Activated T-helper 2 cell treated with anti-CD3 and anti-CD28 coated beads, Interferon-gamma antibody, Interleukin-2, Interleukin-4, amounts not matched to agents 10 μg/mL and 5 μg/mL and 100 μg/mL, durations not matched to agents 14 hours and 24 hours and 36 hours (primary cell): ENCODE data around the gene H6PD. TPM values are rescaled to one million over a fixed set of nuclear protein-coding genes. Genes with fewer than 3 reads are reported as not detected.
A peak's percentile ranks its signal among the peaks of the same experiment; 100 is the strongest.

Experiments
- DNase-seq: peaks from one replicate; pipeline ENCODE4 v3.0.0; 2021; ENCODE audit warnings: low spot score
- H3K27ac Mint-ChIP-seq: one replicate; pipeline ENCODE4 v1.8.0; 2021; ENCODE audit warnings: mixed read lengths
- H3K27me3 Mint-ChIP-seq: one replicate; pipeline ENCODE4 v1.8.0; 2021; ENCODE audit warnings: low read depth, mixed read lengths
- H3K36me3 Mint-ChIP-seq: one replicate; pipeline ENCODE4 v1.8.0; 2021; ENCODE audit warnings: low read depth, mixed read lengths
- H3K4me1 Mint-ChIP-seq: one replicate; pipeline ENCODE4 v1.8.0; 2021; ENCODE audit warnings: low read depth, mixed read lengths
- H3K4me3 Mint-ChIP-seq: one replicate; pipeline ENCODE4 v1.8.0; 2021; ENCODE audit warnings: low read depth, mild to moderate bottlenecking, moderate library complexity, mixed read lengths
- H3K9me3 Mint-ChIP-seq: one replicate; pipeline ENCODE4 v1.8.0; 2021; ENCODE audit warnings: mixed read lengths
- intact Hi-C: fragments of 100-400 bp; cut with micrococcal nuclease; formaldehyde crosslinking; loops from one replicate; pipeline ENCODE4 v1.15.1; 2023
- total RNA-seq: library from RNA; stranded (reverse); gene quantifications from 2 replicates; pipeline ENCODE4 v1.2.3, GENCODE V29; 2022

The H6PD gene
- total RNA-seq, 1 donor from 2014 or later: 27.1 TPM

- Mint-ChIP-seq H3K36me3 (peaks cover 31% of the 10 kb centered on the region), H3K4me3 (no peak overlapping the region), H3K27me3 (no peaks in the 10 kb centered on the region), H3K27ac (no peak overlapping the region), H3K4me1 (peaks cover 30% of the 10 kb centered on the region), H3K9me3 (no peaks in the 10 kb centered on the region)
- DNase-seq: no peak
- intact Hi-C loops: no loop called here
These were observed 13.3 kb downstream of the H6PD start for GRCh38 chr1:9247894-9248293.

GRCh38 chr1:9248341-9249262, 14.0 kb downstream of the H6PD start:
- Mint-ChIP-seq H3K9me3 (no peaks in the 10 kb centered on the region), H3K27ac (peak overlapping the region; percentile 43), H3K4me1 (peaks cover 26% of the 10 kb centered on the region)

GRCh38 chr1:9249263-9249533, 14.6 kb downstream of the H6PD start:
- DNase-seq: no peak
- Mint-ChIP-seq H3K36me3 (peaks cover 31% of the 10 kb centered on the region), H3K4me3 (no peak overlapping the region), H3K27me3 (no peaks in the 10 kb centered on the region), H3K27ac (peak overlapping the region; percentile 43), H3K9me3 (no peaks in the 10 kb centered on the region), H3K4me1 (peaks cover 24% of the 10 kb centered on the region)
- intact Hi-C loops: no loop called here

More at GRCh38 chr1:9248341-9249262, 14.0 kb downstream of the H6PD start:
- H3K27me3 Mint-ChIP-seq: no peaks in the 10 kb centered on the region
- intact Hi-C loops: no loop called here
- DNase-seq: no peak
- peaks cover 31% of the 10 kb centered on the region for H3K36me3 Mint-ChIP-seq
- no peak overlapping the region for H3K4me3 Mint-ChIP-seq

GRCh38 chr1:9249534-9250410, 15.2 kb downstream of the H6PD start:
- Mint-ChIP-seq H3K36me3 (peaks cover 31% of the 10 kb centered on the region), H3K27me3 (no peaks in the 10 kb centered on the region), H3K4me3 (no peak overlapping the region), H3K9me3 (no peaks in the 10 kb centered on the region), H3K27ac (no peak overlapping the region), H3K4me1 (peaks cover 21% of the 10 kb centered on the region)
- peak; percentile 23 for DNase-seq
- intact Hi-C loops: loop anchor here (5.0 kb wide), 1 partner anchor 137 kb away; no protein-coding TSS in a partner anchor

GRCh38 chr1:9250411-9251381, 16.1 kb downstream of the H6PD start:
- H3K9me3 Mint-ChIP-seq: no peaks in the 10 kb centered on the region
- intact Hi-C loops: loop anchor here (5.0 kb wide), 1 partner anchor 138 kb away; no protein-coding TSS in a partner anchor
- H3K27ac Mint-ChIP-seq: no peak overlapping the region
- peaks cover 18% of the 10 kb centered on the region for H3K4me1 Mint-ChIP-seq
- H3K36me3 Mint-ChIP-seq: peaks cover 31% of the 10 kb centered on the region
- no peaks in the 10 kb centered on the region for H3K27me3 Mint-ChIP-seq
- no peak for DNase-seq
- H3K4me3 Mint-ChIP-seq: no peak overlapping the region

GRCh38 chr1:9251501-9251900, 16.9 kb downstream of the H6PD start:
- Mint-ChIP-seq H3K36me3 (peaks cover 24% of the 10 kb centered on the region), H3K4me1 (peaks cover 14% of the 10 kb centered on the region), H3K27me3 (no peaks in the 10 kb centered on the region), H3K9me3 (no peaks in the 10 kb centered on the region), H3K4me3 (no peak overlapping the region), H3K27ac (no peak overlapping the region)
- intact Hi-C loops: loop anchor here (5.0 kb wide), 1 partner anchor 139 kb away; no protein-coding TSS in a partner anchor
- DNase-seq: no peak

- Mint-ChIP-seq H3K27ac (no peak overlapping the region), H3K4me1 (peaks cover 11% of the 10 kb centered on the region), H3K9me3 (peaks cover 4% of the 10 kb centered on the region), H3K4me3 (no peak overlapping the region), H3K27me3 (no peaks in the 10 kb centered on the region), H3K36me3 (peaks cover 25% of the 10 kb centered on the region)
- intact Hi-C loops: loop anchor here (5.0 kb wide), 1 partner anchor 141 kb away; no protein-coding TSS in a partner anchor
- DNase-seq: no peak
These were observed 18.4 kb downstream of the H6PD start for GRCh38 chr1:9253004-9253403.

- Mint-ChIP-seq H3K4me3 (no peak overlapping the region), H3K4me1 (peaks cover 9% of the 10 kb centered on the region), H3K9me3 (peaks cover 10% of the 10 kb centered on the region), H3K27me3 (no peaks in the 10 kb centered on the region), H3K36me3 (peaks cover 28% of the 10 kb centered on the region), H3K27ac (no peak overlapping the region)
- no peak for DNase-seq
- intact Hi-C loops: loop anchor here (5.0 kb wide), 1 partner anchor 141 kb away; no protein-coding TSS in a partner anchor
These were observed 19.0 kb downstream of the H6PD start for GRCh38 chr1:9253453-9254105.

GRCh38 chr1:9256332-9256731, 21.8 kb downstream of the H6PD start:
- DNase-seq: no peak
- Mint-ChIP-seq H3K9me3 (peaks cover 25% of the 10 kb centered on the region), H3K4me3 (no peak overlapping the region), H3K27me3 (no peaks in the 10 kb centered on the region), H3K27ac (no peak overlapping the region), H3K36me3 (peaks cover 42% of the 10 kb centered on the region), H3K4me1 (peaks cover 6% of the 10 kb centered on the region)
- intact Hi-C loops: no loop called here

- H3K9me3 Mint-ChIP-seq: peaks cover 25% of the 10 kb centered on the region
- intact Hi-C loops: no loop called here
- H3K4me3 Mint-ChIP-seq: no peak overlapping the region
- H3K27ac Mint-ChIP-seq: no peak overlapping the region
- H3K36me3 Mint-ChIP-seq: peaks cover 47% of the 10 kb centered on the region
- no peak for DNase-seq
- H3K27me3 Mint-ChIP-seq: no peaks in the 10 kb centered on the region
- H3K4me1 Mint-ChIP-seq: peaks cover 6% of the 10 kb centered on the region
These were observed 23.3 kb downstream of the H6PD start for GRCh38 chr1:9257851-9258250.

- peaks cover 25% of the 10 kb centered on the region for H3K9me3 Mint-ChIP-seq
- peaks cover 45% of the 10 kb centered on the region for H3K36me3 Mint-ChIP-seq
- no peak overlapping the region for H3K4me3 Mint-ChIP-seq
- H3K4me1 Mint-ChIP-seq: peaks cover 6% of the 10 kb centered on the region
- H3K27me3 Mint-ChIP-seq: no peaks in the 10 kb centered on the region
- intact Hi-C loops: no loop called here
- no peak for DNase-seq
- no peak overlapping the region for H3K27ac Mint-ChIP-seq
These were observed 24.1 kb downstream of the H6PD start for GRCh38 chr1:9258629-9259028.
